Measurements from ENCODE around the gene PTPRM.
A peak's percentile ranks its signal among the peaks of the same experiment; 100 is the strongest.

Gene PTPRM

DNA sequence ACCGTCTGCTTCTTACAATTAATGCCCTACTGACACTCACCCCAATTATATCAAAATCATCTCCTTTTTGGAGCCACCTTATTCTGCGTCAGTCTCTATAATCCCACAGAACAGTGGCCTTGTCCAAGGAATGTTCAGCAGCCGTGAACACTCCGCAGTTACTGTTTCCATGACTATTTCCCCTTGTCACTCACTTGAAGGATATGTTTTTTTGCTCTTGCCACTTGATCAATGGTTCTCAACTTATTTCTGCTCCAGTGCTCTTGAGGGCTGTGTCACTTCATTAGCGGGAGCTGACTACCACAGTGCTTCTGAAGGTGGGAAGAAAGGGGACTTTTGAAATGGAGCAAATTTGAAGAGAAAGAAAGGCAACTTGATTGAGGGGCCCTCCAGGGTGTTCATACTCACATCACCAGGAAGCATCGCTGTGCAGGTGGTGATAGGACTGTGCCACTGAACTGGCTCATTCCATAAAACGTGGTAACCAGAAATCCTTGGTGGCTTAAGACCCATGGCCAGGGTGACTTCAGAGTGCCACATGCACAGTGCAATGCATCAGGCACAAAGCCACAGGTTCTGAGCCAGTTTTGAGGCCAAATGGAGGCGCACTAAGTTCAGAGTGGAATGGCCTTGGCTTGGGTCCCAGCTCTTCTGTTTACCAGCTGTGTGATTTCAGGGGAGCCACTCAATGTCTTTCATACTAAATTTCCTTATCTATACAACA is 721.5 kb downstream of the PTPRM start:
- H3K9me3 ChIP-seq (replicated peaks; ENCODE audit: low read length), result no peaks in the 10 kb centered on the region
- H3K36me3 ChIP-seq (ENCODE audit: insufficient read depth, low read length), result no peaks in the 10 kb centered on the region
- H3K9ac ChIP-seq (ENCODE audit: low read depth, low read length), result no peak overlapping the region
- no peak overlapping the region for H3K4me3 ChIP-seq (ENCODE audit: low read length)
- H3K4me2 ChIP-seq (ENCODE audit: low read length), result no peak overlapping the region
- no peaks in the 10 kb centered on the region for H3K27me3 ChIP-seq (ENCODE audit: control insufficient read depth, insufficient read depth, low read length)
- peaks cover 8% of the 10 kb centered on the region for H3K4me1 ChIP-seq (ENCODE audit: control insufficient read depth, insufficient read depth, low read length)

DNA sequence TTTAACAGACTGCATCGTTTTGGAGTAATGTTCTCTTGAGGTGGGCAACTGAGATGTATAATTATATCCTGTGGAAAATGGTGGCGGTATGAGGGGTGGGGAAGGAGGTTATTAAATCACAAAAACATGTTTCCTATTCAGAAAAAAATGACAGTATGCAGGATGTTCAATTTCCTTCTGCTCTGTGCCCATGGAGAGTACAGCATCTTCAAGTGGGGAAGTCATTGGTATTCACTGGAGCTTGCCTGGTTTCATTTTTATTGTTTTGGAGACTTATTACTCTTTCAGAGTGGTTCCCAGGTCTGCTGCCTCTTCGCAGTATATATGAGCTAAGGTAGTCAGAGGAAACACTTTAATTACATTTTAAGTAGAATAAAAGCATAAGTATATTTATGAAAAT is 723.3 kb downstream of the PTPRM start:
- H3K4me2 ChIP-seq (ENCODE audit: low read length), result no peak overlapping the region
- no peaks in the 10 kb centered on the region for H3K4me1 ChIP-seq (ENCODE audit: control insufficient read depth, insufficient read depth, low read length)
- no peak overlapping the region for H3K4me3 ChIP-seq (ENCODE audit: low read length)
- H3K9ac ChIP-seq (ENCODE audit: low read depth, low read length), result no peak overlapping the region
- no peaks in the 10 kb centered on the region for H3K36me3 ChIP-seq (ENCODE audit: insufficient read depth, low read length)
- H3K9me3 ChIP-seq (replicated peaks; ENCODE audit: low read length), result no peaks in the 10 kb centered on the region
- H3K27me3 ChIP-seq (ENCODE audit: control insufficient read depth, insufficient read depth, low read length), result no peaks in the 10 kb centered on the region

DNA sequence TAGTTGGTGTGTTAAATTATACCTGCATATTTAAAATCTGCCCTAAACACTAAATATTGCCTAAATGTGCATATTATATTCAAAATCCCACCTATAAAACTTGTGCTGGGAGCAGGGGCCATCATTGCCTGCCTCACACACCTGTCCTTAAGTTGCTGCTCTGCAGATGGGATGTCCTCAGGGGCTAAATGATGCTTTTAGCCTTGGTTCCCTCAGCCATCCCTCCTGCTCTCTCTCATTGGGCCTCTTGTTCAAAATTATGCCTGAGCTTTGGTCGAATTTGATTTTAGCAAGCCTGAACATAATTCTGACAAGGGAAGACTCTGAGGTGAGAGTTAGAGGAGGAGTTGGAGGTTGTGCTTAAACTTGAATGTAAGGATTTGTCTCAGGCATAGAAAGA is 723.8 kb downstream of the PTPRM start:
- no peaks in the 10 kb centered on the region for H3K36me3 ChIP-seq (ENCODE audit: insufficient read depth, low read length)

GRCh38 chr18:8293184-8293583 is 726.1 kb downstream of the PTPRM start:
- Histone ChIP-seq H3K4me2 (ENCODE audit: low read length) (no peak overlapping the region), H3K36me3 (ENCODE audit: insufficient read depth, low read length) (peaks cover 4% of the 10 kb centered on the region), H3K27me3 (ENCODE audit: control insufficient read depth, insufficient read depth, low read length) (no peaks in the 10 kb centered on the region), H3K4me1 (ENCODE audit: control insufficient read depth, insufficient read depth, low read length) (no peaks in the 10 kb centered on the region), H3K9me3 (replicated peaks; ENCODE audit: low read length) (no peaks in the 10 kb centered on the region), H3K9ac (ENCODE audit: low read depth, low read length) (no peak overlapping the region), H3K4me3 (ENCODE audit: low read length) (no peak overlapping the region)

More for the DNA sequence above, 723.8 kb downstream of the PTPRM start:
- no peak overlapping the region for H3K4me2 ChIP-seq (ENCODE audit: low read length)
- no peaks in the 10 kb centered on the region for H3K27me3 ChIP-seq (ENCODE audit: control insufficient read depth, insufficient read depth, low read length)
- H3K4me3 ChIP-seq (ENCODE audit: low read length), result no peak overlapping the region
- no peaks in the 10 kb centered on the region for H3K4me1 ChIP-seq (ENCODE audit: control insufficient read depth, insufficient read depth, low read length)
- no peaks in the 10 kb centered on the region for H3K9me3 ChIP-seq (replicated peaks; ENCODE audit: low read length)
- H3K9ac ChIP-seq (ENCODE audit: low read depth, low read length), result no peak overlapping the region

DNA sequence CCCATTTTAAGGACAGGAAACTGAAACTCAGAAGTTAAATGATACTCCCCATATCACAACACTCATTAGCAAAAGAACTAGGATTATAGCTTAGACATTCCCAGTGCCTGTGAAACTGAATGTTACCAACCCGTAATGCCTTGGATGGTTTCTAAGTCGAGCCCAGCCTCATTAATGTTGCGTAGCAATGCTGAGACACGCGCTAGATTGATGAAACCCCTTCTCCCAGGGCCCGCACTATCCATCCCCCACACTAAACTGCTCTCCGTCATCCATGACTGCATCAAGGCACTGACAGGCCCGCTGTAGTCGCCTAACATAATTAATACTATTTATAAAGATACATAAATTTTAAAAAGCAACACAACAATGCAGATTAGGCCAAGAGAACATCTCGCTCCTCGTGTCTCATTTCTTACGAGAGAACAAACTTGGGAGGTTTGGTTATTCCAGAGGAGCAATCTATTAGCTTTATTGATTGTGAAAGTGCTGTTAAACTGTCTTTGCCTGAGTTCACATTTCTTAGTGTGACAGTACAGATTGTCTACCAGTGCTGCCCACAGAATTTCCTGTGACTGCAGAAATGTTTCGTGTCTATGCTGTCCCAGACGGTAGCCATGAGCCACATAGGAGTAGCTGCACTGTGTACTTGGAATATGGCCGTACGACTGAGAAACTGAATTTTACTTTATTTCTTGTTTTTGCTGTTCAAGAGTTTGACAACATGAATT is 729.9 kb downstream of the PTPRM start:
- Histone ChIP-seq H3K9me3 (replicated peaks; ENCODE audit: low read length) (no peaks in the 10 kb centered on the region), H3K4me3 (ENCODE audit: low read length) (no peak overlapping the region), H3K4me2 (ENCODE audit: low read length) (no peak overlapping the region), H3K4me1 (ENCODE audit: control insufficient read depth, insufficient read depth, low read length) (peaks cover 10% of the 10 kb centered on the region), H3K9ac (ENCODE audit: low read depth, low read length) (no peak overlapping the region), H3K36me3 (ENCODE audit: insufficient read depth, low read length) (peaks cover 4% of the 10 kb centered on the region), H3K27me3 (ENCODE audit: control insufficient read depth, insufficient read depth, low read length) (no peaks in the 10 kb centered on the region)

DNA sequence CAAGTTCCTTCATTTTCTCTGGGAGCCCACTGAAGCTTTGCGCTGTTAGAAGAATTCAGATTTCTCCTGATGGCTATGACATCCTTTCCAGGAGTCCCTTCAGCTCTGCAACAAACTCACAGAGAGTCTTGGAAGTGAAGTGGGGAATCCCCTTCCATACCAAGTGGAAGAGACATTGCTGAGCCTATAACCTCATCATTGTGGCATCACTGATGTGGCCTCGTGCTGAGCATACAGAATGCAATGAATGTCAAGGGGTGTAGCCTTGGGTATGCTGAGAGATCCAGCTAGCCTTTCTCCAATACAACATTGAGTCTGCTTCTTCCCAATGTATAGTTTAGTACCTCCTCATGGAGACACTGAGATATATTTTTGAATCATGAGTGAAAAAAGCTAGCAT is 731.1 kb downstream of the PTPRM start:
- H3K4me3 ChIP-seq (ENCODE audit: low read length), result no peak overlapping the region
- peaks cover 15% of the 10 kb centered on the region for H3K4me1 ChIP-seq (ENCODE audit: control insufficient read depth, insufficient read depth, low read length)

GRCh38 chr18:8299054-8299980 is 732.2 kb downstream of the PTPRM start:
- H3K4me1 ChIP-seq (ENCODE audit: control insufficient read depth, insufficient read depth, low read length), result peaks cover 24% of the 10 kb centered on the region
- no peaks in the 10 kb centered on the region for H3K9me3 ChIP-seq (replicated peaks; ENCODE audit: low read length)
- H3K27me3 ChIP-seq (ENCODE audit: control insufficient read depth, insufficient read depth, low read length), result no peaks in the 10 kb centered on the region
- no peak overlapping the region for H3K4me2 ChIP-seq (ENCODE audit: low read length)
- H3K9ac ChIP-seq (ENCODE audit: low read depth, low read length), result no peak overlapping the region
- peaks cover 4% of the 10 kb centered on the region for H3K36me3 ChIP-seq (ENCODE audit: insufficient read depth, low read length)
- no peak overlapping the region for H3K4me3 ChIP-seq (ENCODE audit: low read length)

More for the DNA sequence above, 731.1 kb downstream of the PTPRM start:
- H3K4me2 ChIP-seq (ENCODE audit: low read length), result no peak overlapping the region
- no peaks in the 10 kb centered on the region for H3K27me3 ChIP-seq (ENCODE audit: control insufficient read depth, insufficient read depth, low read length)
- no peaks in the 10 kb centered on the region for H3K9me3 ChIP-seq (replicated peaks; ENCODE audit: low read length)
- H3K9ac ChIP-seq (ENCODE audit: low read depth, low read length), result no peak overlapping the region
- H3K36me3 ChIP-seq (ENCODE audit: insufficient read depth, low read length), result peaks cover 4% of the 10 kb centered on the region

DNA sequence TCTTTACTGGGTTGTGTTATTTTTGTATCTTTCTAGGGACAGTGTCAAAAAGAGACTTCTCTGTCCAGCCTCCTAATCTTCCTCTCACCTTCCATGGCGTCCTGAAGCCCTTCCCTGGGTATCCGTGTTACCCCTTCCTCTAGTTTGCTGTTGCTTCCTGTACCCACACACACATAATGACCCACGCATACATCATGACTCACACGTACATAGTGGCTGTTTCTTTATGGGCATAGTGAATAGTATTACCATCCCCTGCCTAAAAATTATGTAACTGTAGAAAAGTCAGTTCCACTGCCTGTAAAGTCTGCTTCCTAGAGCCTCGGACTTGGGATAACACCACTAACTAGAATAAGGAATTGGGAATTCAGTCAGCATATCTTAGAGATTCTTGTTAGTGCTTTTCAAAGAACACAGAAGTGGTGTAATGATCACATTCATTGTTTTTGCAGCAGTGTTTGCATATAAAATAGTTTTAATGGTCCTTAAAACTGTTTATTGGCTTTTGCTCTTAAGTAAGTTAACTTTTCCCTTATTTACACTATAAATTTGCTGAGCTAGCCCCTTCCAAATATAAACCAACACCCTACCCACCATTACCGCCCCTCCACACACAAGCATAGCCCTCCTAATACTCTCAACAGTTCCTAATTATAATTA is 733.8 kb downstream of the PTPRM start:
- H3K27me3 ChIP-seq (ENCODE audit: control insufficient read depth, insufficient read depth, low read length), result no peaks in the 10 kb centered on the region
- no peak overlapping the region for H3K9ac ChIP-seq (ENCODE audit: low read depth, low read length)

DNA sequence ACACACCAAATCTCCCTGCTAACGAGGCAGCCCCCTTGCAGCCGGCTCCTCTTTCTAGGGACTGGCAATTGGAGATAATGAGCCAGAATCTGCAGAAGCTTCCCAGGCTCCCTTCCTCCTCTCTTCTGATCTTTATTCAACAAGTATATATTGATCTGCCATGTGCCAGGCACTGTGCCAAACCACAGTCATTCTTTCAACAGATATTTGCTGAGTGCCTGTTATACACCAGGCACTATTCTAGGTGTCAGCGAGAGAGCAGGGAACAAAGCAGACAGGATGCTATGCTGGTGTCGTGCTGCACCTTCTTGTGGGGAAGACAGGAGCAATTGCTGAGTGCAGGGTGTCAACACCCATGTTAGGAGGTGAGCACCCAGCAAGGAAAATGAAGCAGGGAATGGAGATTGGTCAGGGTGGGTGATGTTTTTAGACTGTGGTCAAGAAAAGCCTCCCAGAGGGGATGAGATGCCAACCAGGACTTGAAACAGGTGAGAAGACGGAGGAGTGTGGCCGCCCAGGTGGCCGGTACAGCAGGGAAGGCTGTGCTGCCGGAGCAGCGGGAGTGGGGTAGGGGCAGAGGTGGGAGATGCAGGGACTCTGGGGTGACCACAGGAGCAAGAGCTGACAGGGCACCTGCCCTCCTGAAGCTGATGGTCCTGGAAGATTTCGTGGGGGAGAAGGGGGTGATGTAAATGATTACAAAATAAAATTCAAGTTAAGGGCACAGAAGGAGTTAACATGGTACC is 734.5 kb downstream of the PTPRM start:
- no peak overlapping the region for H3K9ac ChIP-seq (ENCODE audit: low read depth, low read length)
- no peak overlapping the region for H3K4me2 ChIP-seq (ENCODE audit: low read length)
- peaks cover 26% of the 10 kb centered on the region for H3K4me1 ChIP-seq (ENCODE audit: control insufficient read depth, insufficient read depth, low read length)
- no peak overlapping the region for H3K4me3 ChIP-seq (ENCODE audit: low read length)
- H3K36me3 ChIP-seq (ENCODE audit: insufficient read depth, low read length), result peaks cover 4% of the 10 kb centered on the region
- H3K27me3 ChIP-seq (ENCODE audit: control insufficient read depth, insufficient read depth, low read length), result no peaks in the 10 kb centered on the region
- no peaks in the 10 kb centered on the region for H3K9me3 ChIP-seq (replicated peaks; ENCODE audit: low read length)

More for the DNA sequence above, 733.8 kb downstream of the PTPRM start:
- Histone ChIP-seq H3K4me1 (ENCODE audit: control insufficient read depth, insufficient read depth, low read length) (peaks cover 24% of the 10 kb centered on the region), H3K36me3 (ENCODE audit: insufficient read depth, low read length) (peaks cover 4% of the 10 kb centered on the region), H3K9me3 (replicated peaks; ENCODE audit: low read length) (no peaks in the 10 kb centered on the region), H3K4me3 (ENCODE audit: low read length) (no peak overlapping the region), H3K4me2 (ENCODE audit: low read length) (no peak overlapping the region)

DNA sequence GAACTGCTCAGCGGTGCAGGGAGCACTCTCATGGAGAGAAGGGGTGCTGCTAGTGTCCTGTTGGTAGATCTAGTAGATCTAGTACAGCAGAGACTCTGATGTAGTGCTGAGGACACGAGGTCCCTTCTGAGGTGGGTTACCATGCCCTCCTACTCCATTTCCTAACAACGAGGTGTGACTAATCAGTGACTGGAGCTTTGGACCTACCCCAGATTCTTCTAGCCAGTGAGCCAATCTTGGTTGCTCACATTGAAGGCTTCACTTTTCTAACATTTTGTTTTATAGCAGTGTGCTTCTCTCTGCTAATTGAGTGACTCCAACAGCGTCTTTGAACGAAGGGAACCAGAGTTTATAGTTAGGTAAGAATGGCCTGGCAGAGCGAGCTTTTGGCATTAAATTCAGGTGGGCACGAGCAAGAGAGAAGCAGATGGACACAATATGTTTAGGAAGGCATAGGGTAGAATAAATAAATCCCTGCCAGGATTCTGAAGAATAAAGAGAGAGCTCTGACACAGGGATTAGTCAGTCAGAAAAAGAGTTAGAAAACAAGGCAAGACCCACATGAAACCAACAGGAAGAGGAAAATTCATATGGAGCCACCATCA is 736.1 kb downstream of the PTPRM start:
- Histone ChIP-seq H3K36me3 (ENCODE audit: insufficient read depth, low read length) (no peaks in the 10 kb centered on the region), H3K9ac (ENCODE audit: low read depth, low read length) (no peak overlapping the region), H3K9me3 (replicated peaks; ENCODE audit: low read length) (no peaks in the 10 kb centered on the region), H3K4me3 (ENCODE audit: low read length) (no peak overlapping the region), H3K27me3 (ENCODE audit: control insufficient read depth, insufficient read depth, low read length) (no peaks in the 10 kb centered on the region), H3K4me2 (ENCODE audit: low read length) (peak overlapping the region; percentile 17), H3K4me1 (ENCODE audit: control insufficient read depth, insufficient read depth, low read length) (peaks cover 29% of the 10 kb centered on the region)

Data from skeletal muscle satellite cell (primary cell).